Measurements from ENCODE around the gene TMEM40. TPM values are rescaled to one million over a fixed set of nuclear protein-coding genes. Genes with fewer than 3 reads are reported as not detected.

The TMEM40 gene
- total and polyA plus RNA-seq, 9 of the 15 experiments (the other 6 are each of a cell fraction or from before 2014, with no cell fraction given): 0.11 to 0.31 (median 0.14) TPM; not detected in 6

- TF ChIP-seq PCBP2 (IDR thresholded peaks at IDR 0.05; ENCODE audit: low read depth, low read length, poor library complexity, severe bottlenecking): no peak
- no peak for TF ChIP-seq POLR3A (IDR thresholded peaks at IDR 0.05; ENCODE audit: borderline replicate concordance, extremely low read depth, insufficient read depth, insufficient read length)
- no peak for TF ChIP-seq TAF9B (IDR thresholded peaks at IDR 0.05; ENCODE audit: partially characterized antibody)
- TF ChIP-seq TGIF2 (CRISPR knock-in tag; IDR thresholded peaks at IDR 0.05): no peak
- TF ChIP-seq TRIM25 (IDR thresholded peaks at IDR 0.05; ENCODE audit: borderline replicate concordance): 0 out of 2 replicates have a peak, but pooled peaks have one; percentile 77
- TF ChIP-seq HBP1 (CRISPR knock-in tag; IDR thresholded peaks at IDR 0.05): peak; percentile 70; the same call in 1 of the 2 replicates
- peak; percentile 57; the same call in 1 of the 2 replicates for TF ChIP-seq PHB2 (IDR thresholded peaks at IDR 0.05; ENCODE audit: low read depth)
- no peak for TF ChIP-seq ZBTB12 (CRISPR knock-in tag; IDR thresholded peaks at IDR 0.05)
- 0 out of 4 replicates have a peak, but pooled peaks of 1 of the 2 experiments have one; percentile 88 for TF ChIP-seq MCM7 (IDR thresholded peaks at IDR 0.05)
- no peak for TF ChIP-seq TCF7 (IDR thresholded peaks at IDR 0.05; ENCODE audit: borderline replicate concordance)
- TF ChIP-seq MYBL2 (IDR thresholded peaks at IDR 0.05; ENCODE audit: low read depth): no peak
- no peak for TF ChIP-seq MYBL2 (CRISPR knock-in tag; IDR thresholded peaks at IDR 0.05; ENCODE audit: borderline replicate concordance)
- TF ChIP-seq CBX5 (IDR thresholded peaks at IDR 0.05; ENCODE audit: borderline replicate concordance, low read depth): no peak
- no peak for TF ChIP-seq IRF2 (CRISPR knock-in tag; IDR thresholded peaks at IDR 0.05)
- no peak for TF ChIP-seq TCFL5 (CRISPR knock-in tag; conservative IDR thresholded peaks at IDR 0.05)
- TF ChIP-seq SP1 (CRISPR knock-in tag; IDR thresholded peaks at IDR 0.05): no peak
- no peak for TF ChIP-seq ZNF277 (CRISPR knock-in tag; IDR thresholded peaks at IDR 0.05; ENCODE audit: borderline replicate concordance)
- TF ChIP-seq NKRF (IDR thresholded peaks at IDR 0.05; ENCODE audit: borderline replicate concordance): peak; percentile 51; the same call in 1 of the 2 replicates
- no peak for TF ChIP-seq SRF (CRISPR knock-in tag; IDR thresholded peaks at IDR 0.05)
- TF ChIP-seq HNRNPLL (IDR thresholded peaks at IDR 0.05; ENCODE audit: low read depth, low read length, poor library complexity, severe bottlenecking): no peak
These were observed 2.4 kb downstream of the TMEM40 start (continued) for GRCh38 chr3:12756635-12757034.
